A549 (cell line): ENCODE measurements around the gene ATAT1. TPM values are rescaled to one million over a fixed set of nuclear protein-coding genes. Genes with fewer than 3 reads are reported as not detected.
A peak's percentile ranks its signal among the peaks of the same experiment; 100 is the strongest.

Experiments used
- ATAC-seq, 2 experiments: fragments of 200-7000 bp in 1 of 2; fragments of >200 bp in 1 of 2; cut with Nextera tagmentation in 1 of 2; cut with Tn5 transposase in 1 of 2; 3 replicates each; pipeline versions ENCODE4 v1.8.0 to v1.9.1; 2018 to 2020; ENCODE audit warnings: mild to moderate bottlenecking in 1 of 2, moderate library complexity in 1 of 2
- CTCF ChIA-PET: fragments of 300-600 bp; sonication (Branson Sonifier 250); formaldehyde crosslinking; extraction: SDS; loops from one replicate; lab custom pipeline; 2021; ENCODE audit warnings: antibody characterized with exemption, inconsistent platforms; lab: Yijun Ruan, JAX
- POLR2A ChIA-PET: fragments of 350-600 bp; formaldehyde crosslinking; extraction: SDS; loops from one replicate; lab custom pipeline; 2021; ENCODE audit warnings: antibody characterized with exemption, inconsistent platforms; lab: Yijun Ruan, JAX
- DNase-seq, 2 experiments: peaks; one replicate each; pipeline versions ENCODE4 v3.0.0 to v3.0.0-alpha.2; 2011 to 2016; ENCODE audit warnings: low read depth in 1 of 2, low spot score in 1 of 2
- FAIRE-seq: peaks from 2 replicates; lab custom pipeline; 2011; peaks lifted over from hg19 to GRCh38; lab: Jason Lieb, UNC
- H3K27ac ChIP-seq, 2 experiments: fragments of >200 bp; sonication (Bioruptor Twin); formaldehyde crosslinking; 3 replicates each; pipeline ENCODE4 v1.5.1; 2016 to 2017
- H3K4me1 ChIP-seq: fragments of >200 bp; sonication (Bioruptor Twin); formaldehyde crosslinking; 3 replicates; pipeline ENCODE4 v1.6.1; 2016
- H3K4me2 ChIP-seq: fragments of >200 bp; sonication (Bioruptor Twin); formaldehyde crosslinking; 3 replicates; pipeline ENCODE4 v1.6.1; 2016
- H3K4me3 ChIP-seq: fragments of >200 bp; sonication (Bioruptor Twin); formaldehyde crosslinking; 3 replicates; pipeline ENCODE4 v1.5.1; 2016
- H3K9me3 ChIP-seq: fragments of >200 bp; sonication (Bioruptor Twin); formaldehyde crosslinking; 3 replicates; pipeline ENCODE4 v1.6.1; 2016
- BCL3 ChIP-seq: fragments of >200 bp; sonication (Bioruptor Twin); formaldehyde crosslinking; IDR thresholded peaks from 3 replicates; pipeline ENCODE4 v1.6.1; 2016
- CBX2 ChIP-seq: fragments of 200-600 bp; sonication (generic); IDR thresholded peaks from 2 replicates; pipeline ENCODE4 v1.6.1; 2016; ENCODE audit warnings: low read depth, mild to moderate bottlenecking, borderline replicate concordance
- CEBPB ChIP-seq, 2 experiments: fragments of >200 bp in 1 of 2; sonication (Bioruptor Twin) in 1 of 2; formaldehyde crosslinking in 1 of 2; IDR thresholded peaks; 2 replicates each; pipeline ENCODE4 v1.6.1; 2012 to 2016
- CHD4 ChIP-seq: fragments of 200-600 bp; sonication (generic); IDR thresholded peaks from 2 replicates; pipeline ENCODE4 v1.6.1; 2016; ENCODE audit warnings: antibody characterized with exemption, mild to moderate bottlenecking, borderline replicate concordance
- CTCF ChIP-seq: fragments of >200 bp; sonication (Bioruptor Twin); formaldehyde crosslinking; IDR thresholded peaks from 3 replicates; pipeline ENCODE4 v1.5.1; 2016
- EHF ChIP-seq: fragments of 250-450 bp; sonication (Bioruptor Pico); IDR thresholded peaks from 2 replicates; pipeline ENCODE4 v1.5.0; 2020; ENCODE audit warnings: mild to moderate bottlenecking
- EHMT2 ChIP-seq: fragments of 200-600 bp; sonication (generic); IDR thresholded peaks from 2 replicates; pipeline ENCODE4 v1.6.1; 2016; ENCODE audit warnings: antibody characterized with exemption, low read depth, mild to moderate bottlenecking, moderate library complexity
- EP300 ChIP-seq, 2 experiments: fragments of >200 bp; sonication (Bioruptor Twin); formaldehyde crosslinking; IDR thresholded peaks; 2 replicates in 1 of 2; 3 replicates in 1 of 2; pipeline ENCODE4 v1.6.1; 2016 to 2017
- ESRRA ChIP-seq: fragments of 150-350 bp; IDR thresholded peaks from 2 replicates; pipeline ENCODE4 v1.6.1; 2014; ENCODE audit warnings: mild to moderate bottlenecking, low read length, borderline replicate concordance
- FOXS1 ChIP-seq: fragments of 250-450 bp; sonication (Bioruptor Pico); IDR thresholded peaks from 2 replicates; pipeline ENCODE4 v1.5.0; 2020; ENCODE audit warnings: mild to moderate bottlenecking, moderate library complexity
- HDAC2 ChIP-seq: fragments of 200-600 bp; sonication (generic); IDR thresholded peaks from 2 replicates; pipeline ENCODE4 v1.6.1; 2016
- HES2 ChIP-seq: fragments of >200 bp; sonication (Bioruptor Twin); formaldehyde crosslinking; IDR thresholded peaks from 2 replicates; pipeline ENCODE4 v1.6.1; 2016
- HEYL ChIP-seq: fragments of 250-450 bp; sonication (Bioruptor Pico); IDR thresholded peaks from 2 replicates; pipeline ENCODE4 v1.8.0; 2021; ENCODE audit warnings: mild to moderate bottlenecking, moderate library complexity
- HOXB5 ChIP-seq: fragments of 250-450 bp; sonication (Bioruptor Pico); IDR thresholded peaks from 2 replicates; pipeline ENCODE4 v1.5.0; 2020; ENCODE audit warnings: mild to moderate bottlenecking, moderate library complexity
- KDM1A ChIP-seq: fragments of 200-600 bp; sonication (generic); IDR thresholded peaks from 2 replicates; pipeline ENCODE4 v1.6.1; 2016; ENCODE audit warnings: low read depth, mild to moderate bottlenecking
- MAFK ChIP-seq: fragments of 450-650 bp; IDR thresholded peaks from 2 replicates; pipeline ENCODE4 v1.6.1; 2014; ENCODE audit not compliant: partially characterized antibody
- MAX ChIP-seq: IDR thresholded peaks from 2 replicates; pipeline ENCODE4 v1.6.1; 2012
- MYC ChIP-seq: IDR thresholded peaks from 2 replicates; pipeline ENCODE4 v1.6.1; 2012; ENCODE audit warnings: mild to moderate bottlenecking, inconsistent platforms, low read length, improper control_type of control experiment, borderline replicate concordance
- NFE2L2 ChIP-seq: fragments of 150-350 bp; conservative IDR thresholded peaks from 2 replicates; pipeline ENCODE4 v1.6.1; 2014; ENCODE audit warnings: low read length
- NR3C1 ChIP-seq: fragments of >200 bp; sonication (Bioruptor Twin); formaldehyde crosslinking; IDR thresholded peaks from 3 replicates; pipeline ENCODE4 v1.6.1; 2017
- POLR2AphosphoS2 ChIP-seq: conservative IDR thresholded peaks from 2 replicates; pipeline ENCODE4 v1.6.1; 2012; ENCODE audit warnings: low read length, improper control_type of control experiment, inconsistent platforms
- RAD21 ChIP-seq, 2 experiments: fragments of >200 bp in 1 of 2; sonication (Bioruptor Twin) in 1 of 2; formaldehyde crosslinking in 1 of 2; IDR thresholded peaks in 1 of 2; conservative IDR thresholded peaks in 1 of 2; 2 replicates in 1 of 2; 3 replicates in 1 of 2; pipeline ENCODE4 v1.6.1; 2012 to 2018; ENCODE audit warnings: inconsistent platforms in 1 of 2
- RARB ChIP-seq: fragments of 250-450 bp; sonication (Bioruptor Pico); IDR thresholded peaks from 2 replicates; pipeline ENCODE4 v1.8.0; 2021; ENCODE audit warnings: mild to moderate bottlenecking, moderate library complexity
- RFX5 ChIP-seq: fragments of 450-650 bp; IDR thresholded peaks from 2 replicates; pipeline ENCODE4 v1.7.1; 2014; ENCODE audit warnings: antibody characterized with exemption, mild to moderate bottlenecking, moderate library complexity
- RNF2 ChIP-seq: fragments of 200-600 bp; sonication (generic); IDR thresholded peaks from 2 replicates; pipeline ENCODE4 v1.6.1; 2016; ENCODE audit warnings: low read depth, mild to moderate bottlenecking, antibody characterized with exemption, moderate library complexity, borderline replicate concordance
- TP53 ChIP-seq: fragments of 250-450 bp; sonication (Bioruptor Pico); IDR thresholded peaks from 2 replicates; pipeline ENCODE4 v1.5.0; 2021; ENCODE audit warnings: mild to moderate bottlenecking, moderate library complexity
- ZSCAN20 ChIP-seq: fragments of 250-450 bp; sonication (Bioruptor Pico); IDR thresholded peaks from 2 replicates; pipeline ENCODE4 v1.8.0; 2022; ENCODE audit warnings: mild to moderate bottlenecking, moderate library complexity
- WGBS: methylation state at CpG from one replicate; pipeline ENCODE4 v1.1.6; 2017; ENCODE audit errors: missing lambda C conversion rate; 5-methylcytosine and 5-hydroxymethylcytosine counted together
- polyA plus RNA-seq, 4 experiments: library from polyadenylated mRNA; depleted of rRNA in 3 of 4; stranded (reverse); fragments of >200 nt; fragmentation: RNase III in 1 of 4; extraction: RNeasy Plus Mini Kit Qiagen cat#74134 plus additional on column Dnase treatment in 1 of 4; gene quantifications; 2 replicates in 3 of 4; 3 replicates in 1 of 4; pipeline ENCODE4 v1.2.3, GENCODE V29; 2011 to 2017

The ATAT1 gene
- polyA plus RNA-seq, 2 of the 4 experiments (the other 2 are of a cell fraction): 7.4 to 8.6 TPM

GRCh38 chr6:30640481-30640880 lies 13.8 kb downstream of the ATAT1 start:
- no peaks in the 10 kb centered on the region for H3K9me3 ChIP-seq
- no peak overlapping the region for H3K4me2 ChIP-seq
- H3K27ac ChIP-seq: no peak overlapping the region
- DNase-seq (no peak), FAIRE-seq (no peak), ATAC-seq (peak; percentile 76)
- TF ChIP-seq CBX2 (no peak), RAD21 (conservative IDR thresholded peaks at IDR 0.05 in 1 of 2, IDR thresholded peaks at IDR 0.05 in 1 of 2) (0 out of 5 replicates have a peak, but pooled peaks of 1 of the 2 experiments have one; percentile 7), RARB (CRISPR knock-in tag) (no peak)
- H3K4me1 ChIP-seq: no peaks in the 10 kb centered on the region
- H3K4me3 ChIP-seq: no peak overlapping the region
- 81% methylated on average over 8 of the region's 10 CpGs for WGBS
- ChIA-PET POLR2A (no interaction called here), CTCF (interaction anchor here (0.6 to 2.1 kb wide), 4 partner anchors 10 to 32 kb away, joined by 3 to 5 read pairs (median 3); partner anchors contain the start of gene DHX16)

GRCh38 chr6:30641048-30641447 lies 14.4 kb downstream of the ATAT1 start:
- WGBS: 100% methylated on average over 1 of the region's 1 CpG
- Histone ChIP-seq H3K4me3 (no peak overlapping the region), H3K9me3 (no peaks in the 10 kb centered on the region)
- no peak for TF ChIP-seq EHMT2
- TF ChIP-seq FOXS1 (CRISPR knock-in tag): no peak
- TF ChIP-seq MAX: no peak
- no peak for TF ChIP-seq HEYL
- TF ChIP-seq EP300 (IDR thresholded peaks at IDR 0.05): no peak
- no peak for TF ChIP-seq CBX2
- no peak for TF ChIP-seq NFE2L2
- no peak for TF ChIP-seq HDAC2
- no peak for TF ChIP-seq RFX5
- TF ChIP-seq MAFK: no peak
- TF ChIP-seq NR3C1: no peak
- TF ChIP-seq KDM1A: no peak
- TF ChIP-seq, all 56 proteins: peak for 0
- POLR2A ChIA-PET: no interaction called here
- no peak for DNase-seq
- no peak for ATAC-seq
- Histone ChIP-seq H3K27ac (no peak overlapping the region), H3K4me2 (no peak overlapping the region), H3K4me1 (0 out of 3 replicates have a peak, but pooled peaks cover under 1% of the 10 kb centered on the region)
- no peak for FAIRE-seq
- CTCF ChIA-PET: interaction anchor here (0.6 to 2.1 kb wide), 5 partner anchors 11 to 96 kb away, joined by 3 to 5 read pairs (median 3); partner anchors contain the start of gene DHX16

- H3K9me3 ChIP-seq: no peaks in the 10 kb centered on the region
- H3K4me2 ChIP-seq: no peak overlapping the region
- no peak for FAIRE-seq
- TF ChIP-seq CTCF (no peak), CBX2 (no peak), TP53 (CRISPR knock-in tag) (no peak), ESRRA (no peak), POLR2AphosphoS2 (no peak), FOXS1 (CRISPR knock-in tag) (no peak), HDAC2 (no peak), CEBPB (IDR thresholded peaks at IDR 0.05) (no peak), HOXB5 (no peak), BCL3 (no peak), ZSCAN20 (CRISPR knock-in tag) (no peak), EHF (CRISPR knock-in tag) (no peak), RNF2 (no peak), RFX5 (no peak), HES2 (no peak), EP300 (IDR thresholded peaks at IDR 0.05) (no peak), CHD4 (no peak), MYC (no peak), RAD21 (conservative IDR thresholded peaks at IDR 0.05 in 1 of 2, IDR thresholded peaks at IDR 0.05 in 1 of 2) (no peak), RARB (CRISPR knock-in tag) (no peak)
- CTCF ChIA-PET: interaction anchor here (1.0 to 1.3 kb wide), 2 partner anchors 29 to 272 kb away, joined by 3 to 6 read pairs; partner anchors contain the start of gene DHX16
- H3K4me1 ChIP-seq: peaks cover 9% of the 10 kb centered on the region
- no peak overlapping the region for H3K27ac ChIP-seq
- no peak for DNase-seq
- ATAC-seq: no peak
- POLR2A ChIA-PET: interaction anchor here (0.7 kb wide), 1 partner anchor 789 kb away, joined by 5 read pairs; no protein-coding TSS in a partner anchor
- H3K4me3 ChIP-seq: no peak overlapping the region
- 90% methylated on average over 2 of the region's 2 CpGs for WGBS
These were observed 17.0 kb downstream of the ATAT1 start for GRCh38 chr6:30643656-30644055.
